GM15510 (cell line): ENCODE results near the gene STAT2.

ENCODE experiments used
- POLR2A ChIP-seq: IDR thresholded peaks from 3 replicates; pipeline ENCODE4 v1.6.1; 2011; ENCODE audit warnings: borderline replicate concordance; ENCODE audit not compliant: insufficient read length; ENCODE audit errors: extremely low read depth

The STAT2 gene

GRCh38 chr12:56373515-56373914, 13.6 kb upstream of the STAT2 start:
- no peak for TF ChIP-seq POLR2A

- TF ChIP-seq POLR2A: no peak
Observed at GRCh38 chr12:56366948-56367347, 7.0 kb upstream of the STAT2 start.

GRCh38 chr12:56362130-56363059, 2.5 kb upstream of the STAT2 start, which contains the start of gene APOF:
Gene APOF, minus strand, starts transcription at chr12:56362857. Its CDS starts 112 bp downstream, at chr12:56362745.
- no peak for TF ChIP-seq POLR2A

GRCh38 chr12:56361487-56362129, 1.7 kb upstream of the STAT2 start:
- TF ChIP-seq POLR2A: no peak

- no peak for TF ChIP-seq POLR2A
Observed at GRCh38 chr12:56358836-56359532, 923 bp downstream of the STAT2 start.

- no peak for TF ChIP-seq POLR2A
Observed at GRCh38 chr12:56351325-56351724, 8.6 kb downstream of the STAT2 start.

- TF ChIP-seq POLR2A: no peak
Observed at GRCh38 chr12:56350662-56351061, 9.2 kb downstream of the STAT2 start.

GRCh38 chr12:56348776-56349175, 11.1 kb downstream of the STAT2 start:
- TF ChIP-seq POLR2A: no peak

- TF ChIP-seq POLR2A: no peak
Observed at GRCh38 chr12:56346675-56347074, 13.2 kb downstream of the STAT2 start.

GRCh38 chr12:56341616-56342015, 18.3 kb downstream of the STAT2 start:
- TF ChIP-seq POLR2A: no peak

GRCh38 chr12:56339158-56339422, 20.8 kb downstream of the STAT2 start:
- no peak for TF ChIP-seq POLR2A

- no peak for TF ChIP-seq POLR2A
Observed at GRCh38 chr12:56338308-56339157, 21.4 kb downstream of the STAT2 start, which contains the start of gene IL23A. Gene IL23A, plus strand, starts transcription at chr12:56338884. Its CDS starts 161 bp downstream, at chr12:56339045.

GRCh38 chr12:56337753-56338251, 22.1 kb downstream of the STAT2 start:
- no peak for TF ChIP-seq POLR2A
